Measurements from ENCODE around the gene FABP7. TPM values are rescaled to one million over a fixed set of nuclear protein-coding genes. Genes with fewer than 3 reads are reported as not detected.

Gene FABP7
- total RNA-seq, 1 donor from 2014 or later: not detected

GRCh38 chr6:122772724-122773415 lies 6.6 kb upstream of the FABP7 start:
- H3K36me3 Mint-ChIP-seq (ENCODE audit: low read depth): no peaks in the 10 kb centered on the region
- H3K4me3 Mint-ChIP-seq (ENCODE audit: unreplicated experiment): no peak overlapping the region
- peaks cover 7% of the 10 kb centered on the region for H3K9me3 Mint-ChIP-seq (ENCODE audit: low read depth)
- no peak overlapping the region for H3K27ac Mint-ChIP-seq (ENCODE audit: unreplicated experiment)
- TF ChIP-seq CTCF (IDR thresholded peaks at IDR 0.05): no peak
- no peaks in the 10 kb centered on the region for H3K4me1 Mint-ChIP-seq (ENCODE audit: low read depth)
- peaks cover 24% of the 10 kb centered on the region for H3K27me3 Mint-ChIP-seq (ENCODE audit: low read depth)
- DNase-seq (ENCODE audit: low spot score): no peak

- peaks cover 7% of the 10 kb centered on the region for H3K9me3 Mint-ChIP-seq (ENCODE audit: low read depth)
Measured at GRCh38 chr6:122775975-122776374, 3.5 kb upstream of the FABP7 start.

GRCh38 chr6:122778302-122778701 lies 1.2 kb upstream of the FABP7 start:
- H3K27ac Mint-ChIP-seq (ENCODE audit: unreplicated experiment): no peak overlapping the region
- no peak for DNase-seq (ENCODE audit: low spot score)
- H3K36me3 Mint-ChIP-seq (ENCODE audit: low read depth): peaks cover 1% of the 10 kb centered on the region
- peaks cover 15% of the 10 kb centered on the region for H3K27me3 Mint-ChIP-seq (ENCODE audit: low read depth)
- H3K9me3 Mint-ChIP-seq (ENCODE audit: low read depth): peaks cover 7% of the 10 kb centered on the region
- TF ChIP-seq CTCF (IDR thresholded peaks at IDR 0.05): no peak
- no peaks in the 10 kb centered on the region for H3K4me1 Mint-ChIP-seq (ENCODE audit: low read depth)
- H3K4me3 Mint-ChIP-seq (ENCODE audit: unreplicated experiment): no peak overlapping the region

More at GRCh38 chr6:122775975-122776374, 3.5 kb upstream of the FABP7 start:
- no peaks in the 10 kb centered on the region for H3K36me3 Mint-ChIP-seq (ENCODE audit: low read depth)
- peaks cover 23% of the 10 kb centered on the region for H3K27me3 Mint-ChIP-seq (ENCODE audit: low read depth)
- no peaks in the 10 kb centered on the region for H3K4me1 Mint-ChIP-seq (ENCODE audit: low read depth)
- no peak overlapping the region for H3K27ac Mint-ChIP-seq (ENCODE audit: unreplicated experiment)
- DNase-seq (ENCODE audit: low spot score): no peak
- no peak overlapping the region for H3K4me3 Mint-ChIP-seq (ENCODE audit: unreplicated experiment)
- TF ChIP-seq CTCF (IDR thresholded peaks at IDR 0.05): no peak

- no peak overlapping the region for H3K4me3 Mint-ChIP-seq (ENCODE audit: unreplicated experiment)
- H3K27ac Mint-ChIP-seq (ENCODE audit: unreplicated experiment): no peak overlapping the region
Measured at GRCh38 chr6:122778985-122779661, 393 bp upstream of the FABP7 start.

More at GRCh38 chr6:122778985-122779661, 393 bp upstream of the FABP7 start:
- Mint-ChIP-seq H3K4me1 (ENCODE audit: low read depth) (no peaks in the 10 kb centered on the region), H3K27me3 (ENCODE audit: low read depth) (peaks cover 17% of the 10 kb centered on the region), H3K36me3 (ENCODE audit: low read depth) (peaks cover 1% of the 10 kb centered on the region), H3K9me3 (ENCODE audit: low read depth) (peaks cover 7% of the 10 kb centered on the region)
- DNase-seq (ENCODE audit: low spot score): no peak
- TF ChIP-seq CTCF (IDR thresholded peaks at IDR 0.05): no peak
